CD4-positive, alpha-beta T cell (primary cell): Measurements from ENCODE around the gene PCED1A. TPM values are rescaled to one million over a fixed set of nuclear protein-coding genes. Genes with fewer than 3 reads are reported as not detected.

Experiments used
- ATAC-seq: fragments of 200-7000 bp; cut with Tn5 transposase; one replicate; pipeline ENCODE4 v1.10.0; 2022; ENCODE audit warnings: mild to moderate bottlenecking; ENCODE audit not compliant: poor library complexity
- CTCF ChIA-PET: fragments of 350-600 bp; sonication (Branson Sonifier 250); formaldehyde crosslinking; loops from one replicate; lab custom pipeline; 2021; ENCODE audit warnings: antibody characterized with exemption, inconsistent platforms; lab: Charles Lee
- POLR2A ChIA-PET: fragments of 350-600 bp; sonication (Branson Sonifier 250); formaldehyde crosslinking; loops from one replicate; lab custom pipeline; 2021; ENCODE audit warnings: antibody characterized with exemption, inconsistent platforms; lab: Charles Lee
- DNase-seq, 14 experiments: peaks; one replicate each; pipeline ENCODE4 v3.0.0-alpha.2; 2013 to 2020; ENCODE audit warnings: mixed read lengths in 2 of 14
- H3K27ac ChIP-seq, 2 donors: one replicate each; pipeline versions ENCODE4 v1.5.1 to v1.7.0; 2013; ENCODE audit warnings: low read length in 2 of 2, low read depth in 1 of 2, mild to moderate bottlenecking in 1 of 2
- H3K27me3 ChIP-seq, 2 experiments: 1 replicate in 1 of 2; 2 replicates in 1 of 2; pipeline versions ENCODE4 v1.6.1 to v1.7.0; 2013; ENCODE audit warnings: low read length in 2 of 2, control low read depth in 1 of 2, mild to moderate bottlenecking in 1 of 2, moderate library complexity in 1 of 2; ENCODE audit not compliant: insufficient read depth in 2 of 2, control insufficient read depth in 1 of 2
- H3K36me3 ChIP-seq: one replicate; pipeline ENCODE4 v1.6.1; 2013; ENCODE audit warnings: low read length, control low read depth; ENCODE audit not compliant: insufficient read depth
- H3K4me1 ChIP-seq: one replicate; pipeline ENCODE4 v1.6.1; 2013; ENCODE audit warnings: low read length, control low read depth; ENCODE audit not compliant: insufficient read depth
- H3K4me3 ChIP-seq: one replicate; pipeline ENCODE4 v1.5.1; 2013; ENCODE audit warnings: mild to moderate bottlenecking, low read length, moderate library complexity
- H3K9me3 ChIP-seq, 2 experiments: 1 replicate in 1 of 2; 2 replicates in 1 of 2; pipeline versions ENCODE4 v1.6.1 to v1.7.0; 2013; ENCODE audit warnings: low read length in 2 of 2, mild to moderate bottlenecking in 2 of 2, control low read depth in 1 of 2, moderate library complexity in 1 of 2; ENCODE audit not compliant: control insufficient read depth in 1 of 2, insufficient read depth in 1 of 2
- H3K27ac Mint-ChIP-seq: one replicate; pipeline ENCODE4 v1.8.0; 2020; ENCODE audit warnings: mixed read lengths
- H3K27me3 Mint-ChIP-seq: one replicate; pipeline ENCODE4 v1.8.0; 2021; ENCODE audit warnings: mixed read lengths
- H3K36me3 Mint-ChIP-seq: one replicate; pipeline ENCODE4 v1.8.0; 2021; ENCODE audit warnings: low read depth, mixed read lengths
- H3K4me1 Mint-ChIP-seq: one replicate; pipeline ENCODE4 v1.8.0; 2021; ENCODE audit warnings: low read depth, mixed read lengths
- H3K4me3 Mint-ChIP-seq: one replicate; pipeline ENCODE4 v1.8.0; 2020; ENCODE audit warnings: mild to moderate bottlenecking, mixed read lengths
- H3K9me3 Mint-ChIP-seq: one replicate; pipeline ENCODE4 v1.8.0; 2020; ENCODE audit warnings: mixed read lengths
- CTCF ChIP-seq: fragments of 200-600 bp; IDR thresholded peaks from one replicate; pipeline ENCODE4 v1.8.0; 2022; ENCODE audit warnings: antibody characterized with exemption, mild to moderate bottlenecking
- intact Hi-C, 2 experiments: fragments of 100-400 bp; cut with DNase I in 1 of 2; cut with micrococcal nuclease in 1 of 2; formaldehyde crosslinking; loops; one replicate each; pipeline versions ENCODE4 v1.15.1 to v1.9.0; 2023 to 2025; cut with DNase I, micrococcal nuclease
- total RNA-seq, 174 experiments: library from RNA in 2 of 174; stranded (reverse) in 2 of 174; gene quantifications; one replicate each; pipeline ENCODE4 v1.2.3 and lab custom pipeline; 2021 to 2026

The PCED1A gene
- total RNA-seq, 2 experiments from 2014 or later, result 69.2 to 69.7 TPM

GRCh38 chr20:2814587-2815051 is 25.8 kb downstream of the PCED1A start, which contains the start of gene C20orf141:
Gene C20orf141, plus strand, starts transcription at chr20:2814987. Its CDS starts 198 bp downstream, at chr20:2815185.
- no peak within 1 kb of the TSS for H3K4me3 ChIP-seq
- peaks cover 0 to 6% of the 10 kb centered on the region in 2 experiments for H3K9me3 ChIP-seq
- POLR2A ChIA-PET, result no interaction called here
- H3K4me1 Mint-ChIP-seq, result peaks cover under 1% of the 10 kb centered on the region
- no peaks in the 10 kb centered on the region for H3K27me3 ChIP-seq
- intact Hi-C loops, result no loop called here
- H3K27me3 Mint-ChIP-seq, result peaks cover 58% of the 10 kb centered on the region
- H3K4me3 Mint-ChIP-seq, result no peak within 1 kb of the TSS
- peaks cover 3% of the 10 kb centered on the region for H3K4me1 ChIP-seq
- CTCF ChIA-PET, result no interaction called here
- H3K27ac ChIP-seq, result no peak within 1 kb of the TSS
- H3K36me3 Mint-ChIP-seq, result no peaks in the 10 kb centered on the region
- H3K36me3 ChIP-seq, result no peaks in the 10 kb centered on the region
- H3K27ac Mint-ChIP-seq, result no peak within 1 kb of the TSS
- no peak for DNase-seq
- peaks cover 5% of the 10 kb centered on the region for H3K9me3 Mint-ChIP-seq
- TF ChIP-seq CTCF, result no peak
- ATAC-seq, result no peak

GRCh38 chr20:2814076-2814475 is 26.4 kb downstream of the PCED1A start:
- H3K4me1 ChIP-seq, result peaks cover 3% of the 10 kb centered on the region

GRCh38 chr20:2812189-2812588 is 28.3 kb downstream of the PCED1A start:
- Histone ChIP-seq H3K27ac (no peak overlapping the region), H3K4me3 (no peak overlapping the region), H3K9me3 (peaks cover 0 to 6% of the 10 kb centered on the region in 2 experiments), H3K27me3 (no peaks in the 10 kb centered on the region), H3K4me1 (peaks cover 3% of the 10 kb centered on the region), H3K36me3 (no peaks in the 10 kb centered on the region)
- H3K4me1 Mint-ChIP-seq, result no peaks in the 10 kb centered on the region
- no peak for DNase-seq
- no peak for TF ChIP-seq CTCF
- H3K4me3 Mint-ChIP-seq, result no peak overlapping the region
- ChIA-PET POLR2A (interaction anchor here (0.8 kb wide), 1 partner anchor 28 kb away, joined by 3 read pairs; no protein-coding TSS in a partner anchor), CTCF (no interaction called here)
- no peaks in the 10 kb centered on the region for H3K36me3 Mint-ChIP-seq
- intact Hi-C loops, result no loop called here
- peaks cover 5% of the 10 kb centered on the region for H3K9me3 Mint-ChIP-seq
- peaks cover 60% of the 10 kb centered on the region for H3K27me3 Mint-ChIP-seq
- H3K27ac Mint-ChIP-seq, result no peak overlapping the region
- no peak for ATAC-seq

More at GRCh38 chr20:2814076-2814475, 26.4 kb downstream of the PCED1A start:
- DNase-seq, result no peak
- H3K9me3 ChIP-seq, result peaks cover 0 to 6% of the 10 kb centered on the region in 2 experiments
- TF ChIP-seq CTCF, result no peak
- Mint-ChIP-seq H3K27me3 (peaks cover 58% of the 10 kb centered on the region), H3K9me3 (peaks cover 5% of the 10 kb centered on the region), H3K4me3 (no peak overlapping the region), H3K27ac (no peak overlapping the region), H3K36me3 (no peaks in the 10 kb centered on the region), H3K4me1 (no peaks in the 10 kb centered on the region)
- no peak overlapping the region for H3K27ac ChIP-seq
- H3K36me3 ChIP-seq, result no peaks in the 10 kb centered on the region
- no peak for ATAC-seq
- intact Hi-C loops, result no loop called here
- POLR2A ChIA-PET, result no interaction called here
- H3K27me3 ChIP-seq, result no peaks in the 10 kb centered on the region
- CTCF ChIA-PET, result no interaction called here
- no peak overlapping the region for H3K4me3 ChIP-seq
